Effector CD8-positive, alpha-beta T cell (primary cell): ENCODE results near the gene CCDC154.

ENCODE experiments used
- DNase-seq: peaks from one replicate; lab custom pipeline; 2025; lab: John Stamatoyannopoulos, UW

The CCDC154 gene

DNA sequence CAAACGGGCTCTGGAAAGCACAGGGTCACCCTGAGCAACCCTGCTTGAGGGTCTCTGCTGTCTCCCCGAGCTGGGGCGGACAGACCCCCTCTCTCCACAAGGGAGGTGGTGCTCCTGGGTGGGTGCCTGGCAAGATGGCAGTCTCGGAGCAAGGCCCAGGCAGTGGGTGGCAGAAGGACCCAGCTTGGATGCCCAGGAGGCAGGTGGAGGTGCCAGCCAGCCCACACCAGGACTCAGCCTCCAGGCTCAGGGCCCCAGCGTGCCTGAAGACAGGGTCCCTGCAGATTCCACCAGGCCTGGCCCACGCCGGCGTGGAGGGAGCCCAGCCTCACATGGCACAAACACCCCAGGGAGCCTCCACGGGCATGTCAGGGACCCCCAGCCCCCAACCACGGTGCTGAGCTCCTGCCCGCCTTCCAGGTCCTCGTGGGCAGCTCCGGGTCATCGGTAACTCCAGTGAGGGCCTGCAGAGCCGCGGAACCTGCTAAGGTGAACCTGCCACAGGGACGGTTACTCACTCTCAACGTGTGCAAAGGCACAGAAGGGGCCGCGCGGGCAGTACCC, 50.7 kb downstream of the CCDC154 start:
- no peak for DNase-seq

GRCh38 chr16:1392826-1393225, 51.5 kb downstream of the CCDC154 start:
- no peak for DNase-seq

GRCh38 chr16:1390239-1390779, 54.0 kb downstream of the CCDC154 start:
- DNase-seq: no peak

DNA sequence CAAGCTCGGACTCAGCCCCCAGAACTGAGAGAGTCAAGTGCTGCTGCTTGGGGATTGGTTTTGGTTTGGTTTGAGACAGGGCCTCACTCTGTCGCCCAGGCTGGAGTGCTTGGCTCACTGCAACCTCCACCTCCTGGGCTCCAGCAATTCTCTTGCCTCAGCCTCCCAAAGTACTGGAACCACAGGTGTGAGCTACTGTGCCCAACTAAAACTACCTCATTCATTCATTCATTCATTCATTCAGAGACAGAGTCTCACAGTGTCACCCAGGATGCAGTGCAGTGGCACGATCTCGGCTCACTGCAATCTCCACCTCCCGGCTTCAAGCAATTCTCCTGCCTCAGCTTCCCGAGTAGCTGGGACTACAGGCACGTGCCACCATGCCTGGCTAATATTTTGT, 54.6 kb downstream of the CCDC154 start:
- DNase-seq: no peak

GRCh38 chr16:1387331-1387730, 57.0 kb downstream of the CCDC154 start:
- DNase-seq: no peak

DNA sequence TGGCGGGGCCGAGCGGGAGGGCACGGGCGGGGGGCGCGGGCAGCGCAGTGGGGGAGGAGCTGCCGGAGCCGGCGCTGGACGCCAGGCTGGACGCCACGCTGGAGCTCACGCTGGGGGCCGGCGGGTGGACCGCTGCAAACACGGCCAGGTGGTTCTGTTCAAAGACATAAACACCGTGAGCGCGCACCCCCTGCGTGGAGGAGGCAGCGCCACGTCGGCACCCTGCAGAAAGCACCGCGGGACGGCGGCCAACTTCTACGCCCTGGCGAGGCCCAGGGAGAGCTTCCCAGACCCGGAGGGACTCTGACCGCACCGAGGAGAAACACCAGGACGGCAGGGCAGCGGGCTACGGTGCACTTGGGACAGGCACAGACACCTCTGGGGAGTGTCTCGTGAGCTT, 59.1 kb downstream of the CCDC154 start:
- DNase-seq: no peak
